Bronchial epithelial cell (primary cell): ENCODE measurements around the gene ADORA2B. TPM values are rescaled to one million over a fixed set of nuclear protein-coding genes. Genes with fewer than 3 reads are reported as not detected.
"Not testable (repeated sequence)": the region's sequence is repeated elsewhere in the genome, so short reads cannot be mapped to it uniquely, and the experiment has no call there.

Experiments
- DNase-seq: peaks from one replicate; pipeline ENCODE4 v3.0.0-alpha.2; 2010; ENCODE audit warnings: low read depth
- FAIRE-seq: peaks from 2 replicates; lab custom pipeline; 2011; peaks lifted over from hg19 to GRCh38; lab: Jason Lieb, UNC
- H3K27me3 ChIP-seq: 2 replicates; pipeline ENCODE4 v1.5.1; 2011; ENCODE audit warnings: low read length; ENCODE audit not compliant: control insufficient read depth, insufficient read depth
- H3K36me3 ChIP-seq: 2 replicates; pipeline ENCODE4 v1.5.1; 2011; ENCODE audit warnings: low read length; ENCODE audit not compliant: control insufficient read depth, insufficient read depth
- H3K4me3 ChIP-seq: 2 replicates; pipeline ENCODE4 v1.5.1; 2011; ENCODE audit warnings: mild to moderate bottlenecking, low read depth, low read length, control low read depth
- CTCF ChIP-seq: IDR thresholded peaks from 2 replicates; pipeline ENCODE4 v1.5.1; 2011; ENCODE audit warnings: mild to moderate bottlenecking, moderate library complexity, low read length, control low read depth, inconsistent platforms; ENCODE audit not compliant: insufficient read depth, severe bottlenecking
- total RNA-seq: library from RNA; depleted of rRNA; stranded (reverse); fragments of >200 nt; gene quantifications from 2 replicates; pipeline ENCODE4 v1.2.1, GENCODE V29; 2014

ADORA2B gene
- total RNA-seq, 1 donor from 2014 or later: 36.1 TPM

- H3K27me3 ChIP-seq: no peaks in the 10 kb centered on the region
- no peak for TF ChIP-seq CTCF
- FAIRE-seq: no peak
- H3K4me3 ChIP-seq: no peak overlapping the region
- DNase-seq: no peak
- H3K36me3 ChIP-seq: no peaks in the 10 kb centered on the region
Measured at GRCh38 chr17:15928286-15928785, 16.6 kb upstream of the ADORA2B start.

GRCh38 chr17:15929941-15930340 lies 15.0 kb upstream of the ADORA2B start:
- FAIRE-seq (no peak), DNase-seq (no peak)
- no peak for TF ChIP-seq CTCF
- no peaks in the 10 kb centered on the region for H3K27me3 ChIP-seq
- no peaks in the 10 kb centered on the region for H3K36me3 ChIP-seq
- no peak overlapping the region for H3K4me3 ChIP-seq

- H3K4me3 ChIP-seq: no peak overlapping the region
- FAIRE-seq (no peak), DNase-seq (no peak)
- TF ChIP-seq CTCF: no peak
- H3K36me3 ChIP-seq: no peaks in the 10 kb centered on the region
- no peaks in the 10 kb centered on the region for H3K27me3 ChIP-seq
Measured at GRCh38 chr17:15930426-15930825, 14.5 kb upstream of the ADORA2B start.

GRCh38 chr17:15931394-15931793 lies 13.5 kb upstream of the ADORA2B start:
- Histone ChIP-seq H3K4me3 (no peak overlapping the region), H3K27me3 (no peaks in the 10 kb centered on the region), H3K36me3 (no peaks in the 10 kb centered on the region)
- DNase-seq (no peak), FAIRE-seq (no peak)
- TF ChIP-seq CTCF: no peak

- H3K27me3 ChIP-seq: no peaks in the 10 kb centered on the region
- DNase-seq (no peak), FAIRE-seq (no peak)
- TF ChIP-seq CTCF: no peak
- H3K36me3 ChIP-seq: no peaks in the 10 kb centered on the region
- no peak overlapping the region for H3K4me3 ChIP-seq
Measured at GRCh38 chr17:15934866-15935265, 10.1 kb upstream of the ADORA2B start.

GRCh38 chr17:15935891-15936290 lies 9.0 kb upstream of the ADORA2B start:
- Histone ChIP-seq H3K4me3 (no peak overlapping the region), H3K27me3 (no peaks in the 10 kb centered on the region), H3K36me3 (no peaks in the 10 kb centered on the region)
- FAIRE-seq (no peak), DNase-seq (no peak)
- no peak for TF ChIP-seq CTCF

GRCh38 chr17:15936481-15936880 lies 8.4 kb upstream of the ADORA2B start:
- not testable (repeated sequence) for FAIRE-seq

More at GRCh38 chr17:15936481-15936880, 8.4 kb upstream of the ADORA2B start:
- not testable (repeated sequence) for H3K36me3 ChIP-seq, DNase-seq, H3K27me3 ChIP-seq, H3K4me3 ChIP-seq
